Measurements from ENCODE around the gene WDFY1. TPM values are rescaled to one million over a fixed set of nuclear protein-coding genes. Genes with fewer than 3 reads are reported as not detected.
"Not testable (repeated sequence)": the region's sequence is repeated elsewhere in the genome, so short reads cannot be mapped to it uniquely, and the experiment has no call there.

The WDFY1 gene
- total RNA-seq, 2 donors from 2014 or later, result 50.0 to 63.5 TPM

GRCh38 chr2:223943135-223943534, 2.0 kb downstream of the WDFY1 start:
- DNase-seq, result no peak
- TF ChIP-seq CTCF (IDR thresholded peaks at IDR 0.05), result no peak
- H3K27ac ChIP-seq, result peak overlapping the region; percentile 79
- H3K27me3 ChIP-seq, result no peaks in the 10 kb centered on the region
- no peak overlapping the region for H3K4me3 ChIP-seq
- no peaks in the 10 kb centered on the region for H3K9me3 ChIP-seq
- peak overlapping the region in 1 of 2 donors; percentile 96 for H3K9ac ChIP-seq (ENCODE audit: low read depth in 2 of 2, low read length in 2 of 2)
- H3K4me1 ChIP-seq, result peaks cover 5% of the 10 kb centered on the region
- intact Hi-C loops (cut with DNase I), result no loop called here
- H3K36me3 ChIP-seq, result no peaks in the 10 kb centered on the region

- Histone ChIP-seq H3K4me1 (peaks cover 5% of the 10 kb centered on the region), H3K4me3 (no peak overlapping the region), H3K27me3 (no peaks in the 10 kb centered on the region), H3K36me3 (no peaks in the 10 kb centered on the region), H3K9me3 (no peaks in the 10 kb centered on the region), H3K9ac (ENCODE audit: low read depth in 2 of 2, low read length in 2 of 2) (no peak overlapping the region), H3K27ac (peak overlapping the region; percentile 25)
- intact Hi-C loops (cut with DNase I), result no loop called here
- no peak for DNase-seq
- TF ChIP-seq CTCF (IDR thresholded peaks at IDR 0.05), result no peak
Observed at GRCh38 chr2:223941579-223942277, 3.4 kb downstream of the WDFY1 start.

GRCh38 chr2:223939438-223939837, 5.7 kb downstream of the WDFY1 start:
- DNase-seq; H3K36me3 ChIP-seq; H3K4me1 ChIP-seq; intact Hi-C loops (cut with DNase I); H3K9me3 ChIP-seq; H3K27ac ChIP-seq; H3K27me3 ChIP-seq; H3K9ac ChIP-seq (ENCODE audit: low read depth in 2 of 2, low read length in 2 of 2); H3K4me3 ChIP-seq: not testable (repeated sequence)

GRCh38 chr2:223937535-223937934, 7.6 kb downstream of the WDFY1 start:
- no peak overlapping the region for H3K4me3 ChIP-seq
- no peaks in the 10 kb centered on the region for H3K36me3 ChIP-seq
- no peak for TF ChIP-seq CTCF (IDR thresholded peaks at IDR 0.05)
- H3K4me1 ChIP-seq, result peaks cover 5% of the 10 kb centered on the region
- no peaks in the 10 kb centered on the region for H3K9me3 ChIP-seq
- no peak overlapping the region for H3K27ac ChIP-seq
- no peak overlapping the region for H3K9ac ChIP-seq (ENCODE audit: low read depth in 2 of 2, low read length in 2 of 2)
- DNase-seq, result no peak
- intact Hi-C loops (cut with DNase I), result no loop called here
- H3K27me3 ChIP-seq, result no peaks in the 10 kb centered on the region

GRCh38 chr2:223936862-223937326, 8.2 kb downstream of the WDFY1 start:
- H3K27ac ChIP-seq, result no peak overlapping the region
- no peaks in the 10 kb centered on the region for H3K9me3 ChIP-seq
- no peak for DNase-seq
- H3K9ac ChIP-seq (ENCODE audit: low read depth in 2 of 2, low read length in 2 of 2), result no peak overlapping the region
- intact Hi-C loops (cut with DNase I), result no loop called here
- H3K4me1 ChIP-seq, result peaks cover 4% of the 10 kb centered on the region
- no peaks in the 10 kb centered on the region for H3K36me3 ChIP-seq
- H3K27me3 ChIP-seq, result no peaks in the 10 kb centered on the region
- TF ChIP-seq CTCF (IDR thresholded peaks at IDR 0.05), result no peak
- H3K4me3 ChIP-seq, result no peak overlapping the region

- no peak for TF ChIP-seq CTCF (IDR thresholded peaks at IDR 0.05)
- Histone ChIP-seq H3K9ac (ENCODE audit: low read depth in 2 of 2, low read length in 2 of 2) (no peak overlapping the region), H3K27ac (no peak overlapping the region), H3K4me3 (no peak overlapping the region), H3K36me3 (no peaks in the 10 kb centered on the region), H3K27me3 (no peaks in the 10 kb centered on the region), H3K9me3 (no peaks in the 10 kb centered on the region), H3K4me1 (peaks cover 3% of the 10 kb centered on the region)
- intact Hi-C loops (cut with DNase I), result no loop called here
- DNase-seq, result no peak
Observed at GRCh38 chr2:223935459-223936125, 9.5 kb downstream of the WDFY1 start.
